Natural killer cell (primary cell): Measurements from ENCODE around the gene CCR5AS.

ENCODE experiments used
- ATAC-seq, 3 donors: fragments of 150-1000 bp in 2 of 3; fragments of 200-7000 bp in 1 of 3; cut with Tn5 transposase; 1 replicate in 1 of 3; 2 replicates in 2 of 3; pipeline ENCODE4 v1.10.0; 2021; ENCODE audit warnings: mild to moderate bottlenecking in 2 of 3, moderate library complexity in 2 of 3
- DNase-seq, 2 donors: peaks; one replicate each; pipeline versions ENCODE4 v3.0.0 to v3.0.0-alpha.2; 2013 to 2021; ENCODE audit warnings: mixed read lengths in 1 of 2
- H3K27ac ChIP-seq: one replicate; pipeline ENCODE4 v1.5.1; 2013; ENCODE audit warnings: mild to moderate bottlenecking, low read length
- H3K27me3 ChIP-seq: one replicate; pipeline ENCODE4 v1.6.1; 2013; ENCODE audit warnings: low read length; ENCODE audit not compliant: control insufficient read depth, insufficient read depth
- H3K36me3 ChIP-seq: one replicate; pipeline ENCODE4 v1.6.1; 2013; ENCODE audit warnings: low read length; ENCODE audit not compliant: control insufficient read depth, insufficient read depth
- H3K4me1 ChIP-seq: one replicate; pipeline ENCODE4 v1.6.1; 2013; ENCODE audit warnings: low read length; ENCODE audit not compliant: control insufficient read depth, insufficient read depth
- H3K4me3 ChIP-seq: one replicate; pipeline ENCODE4 v1.5.1; 2013; ENCODE audit warnings: low read length
- H3K9me3 ChIP-seq: one replicate; pipeline ENCODE4 v1.6.1; 2013; ENCODE audit warnings: low read length; ENCODE audit not compliant: control insufficient read depth, insufficient read depth
- H3K27ac Mint-ChIP-seq, 2 donors: one replicate each; pipeline ENCODE4 v1.8.0; 2022; ENCODE audit warnings: mild to moderate bottlenecking in 2 of 2, mixed read lengths in 2 of 2, moderate library complexity in 1 of 2
- H3K27me3 Mint-ChIP-seq, 2 donors: one replicate each; pipeline ENCODE4 v1.8.0; 2022; ENCODE audit warnings: low read depth in 2 of 2, mixed read lengths in 2 of 2
- H3K36me3 Mint-ChIP-seq: one replicate; pipeline ENCODE4 v1.8.0; 2022; ENCODE audit warnings: mixed read lengths
- H3K4me1 Mint-ChIP-seq, 2 donors: one replicate each; pipeline ENCODE4 v1.8.0; 2022; ENCODE audit warnings: mixed read lengths in 2 of 2
- H3K4me3 Mint-ChIP-seq: one replicate; pipeline ENCODE4 v1.8.0; 2022; ENCODE audit warnings: mild to moderate bottlenecking, moderate library complexity, mixed read lengths
- H3K9me3 Mint-ChIP-seq, 2 donors: one replicate each; pipeline ENCODE4 v1.8.0; 2022; ENCODE audit warnings: mixed read lengths in 2 of 2
- CTCF ChIP-seq: fragments of 200-600 bp; IDR thresholded peaks from one replicate; pipeline ENCODE4 v1.8.0; 2022; ENCODE audit warnings: antibody characterized with exemption
- WGBS: methylation state at CpG from one replicate; pipeline ENCODE4 v1.1.7; 2013; ENCODE audit warnings: missing lambda C conversion rate; ENCODE audit not compliant: insufficient coverage; 5-methylcytosine and 5-hydroxymethylcytosine counted together
- intact Hi-C: fragments of 100-400 bp; cut with micrococcal nuclease; formaldehyde crosslinking; loops from one replicate; pipeline ENCODE4 v1.14.2; 2022

Gene CCR5AS

DNA sequence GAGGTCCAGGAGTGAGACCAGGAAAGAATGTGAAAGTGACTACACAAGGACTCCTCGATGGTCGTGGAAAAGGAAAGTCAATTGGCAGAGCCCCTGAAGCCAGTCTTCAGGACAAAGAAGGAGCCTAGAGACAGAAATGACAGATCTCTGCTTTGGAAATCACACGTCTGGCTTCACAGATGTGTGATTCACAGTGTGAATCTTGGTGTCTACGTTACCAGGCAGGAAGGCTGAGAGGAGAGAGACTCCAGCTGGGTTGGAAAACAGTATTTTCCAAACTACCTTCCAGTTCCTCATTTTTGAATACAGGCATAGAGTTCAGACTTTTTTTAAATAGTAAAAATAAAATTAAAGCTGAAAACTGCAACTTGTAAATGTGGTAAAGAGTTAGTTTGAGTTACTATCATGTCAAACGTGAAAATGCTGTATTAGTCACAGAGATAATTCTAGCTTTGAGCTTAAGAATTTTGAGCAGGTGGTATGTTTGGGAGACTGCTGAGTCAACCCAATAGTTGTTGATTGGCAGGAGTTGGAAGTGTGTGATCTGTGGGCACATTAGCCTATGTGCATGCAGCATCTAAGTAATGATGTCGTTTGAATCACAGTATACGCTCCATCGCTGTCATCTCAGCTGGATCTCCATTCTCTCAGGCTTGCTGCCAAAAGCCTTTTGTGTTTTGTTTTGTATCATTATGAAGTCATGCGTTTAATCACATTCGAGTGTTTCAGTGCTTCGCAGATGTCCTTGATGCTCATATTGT is 47.0 kb downstream of the CCR5AS start:
- Mint-ChIP-seq H3K4me1 (peaks cover 36 to 43% of the 10 kb centered on the region in 2 donors), H3K4me3 (peak overlapping the region; percentile 26), H3K27me3 (no peaks in the 10 kb centered on the region), H3K27ac (peak overlapping the region in 1 of 2 donors; percentile 56), H3K36me3 (no peaks in the 10 kb centered on the region), H3K9me3 (no peaks in the 10 kb centered on the region)
- Histone ChIP-seq H3K36me3 (no peaks in the 10 kb centered on the region), H3K27me3 (no peaks in the 10 kb centered on the region), H3K9me3 (no peaks in the 10 kb centered on the region), H3K4me3 (no peak overlapping the region), H3K27ac (peak overlapping the region; percentile 16), H3K4me1 (peaks cover 37% of the 10 kb centered on the region)
- DNase-seq: peak in 1 of 2 donors; percentile 38
- intact Hi-C loops: no loop called here
- WGBS: 48% methylated on average over 11 of the region's 11 CpGs
- TF ChIP-seq CTCF: no peak
- peak; percentile 62 to 69 (median 62) for ATAC-seq

GRCh38 chr3:46358466-46358865 is 48.4 kb downstream of the CCR5AS start:
- peaks cover 43% of the 10 kb centered on the region for H3K4me1 ChIP-seq
- no peak overlapping the region for H3K4me3 ChIP-seq
- WGBS: 93% methylated on average over 3 of the region's 6 CpGs

DNA sequence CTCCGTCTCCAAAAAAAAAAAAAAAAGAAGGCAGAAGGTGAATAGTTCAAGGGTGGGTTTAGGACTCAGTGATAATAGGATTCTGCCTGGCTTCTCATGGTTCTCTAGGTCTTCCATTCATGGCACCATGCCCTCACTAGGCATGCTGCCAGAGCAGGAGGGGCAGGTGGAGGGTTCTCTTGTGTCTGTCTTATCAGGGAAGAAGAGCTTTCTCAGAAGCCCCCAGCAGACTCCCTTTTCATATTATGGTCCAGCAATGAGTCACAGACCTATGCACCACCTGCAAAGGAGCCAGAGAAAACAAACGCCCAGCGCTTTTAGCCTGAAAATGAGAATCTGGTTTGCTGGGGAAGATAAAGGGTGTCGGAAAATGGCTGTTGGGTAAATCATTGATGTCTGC is 50.0 kb downstream of the CCR5AS start:
- intact Hi-C loops: no loop called here
- H3K4me1 ChIP-seq: peaks cover 50% of the 10 kb centered on the region
- Mint-ChIP-seq H3K4me3 (peak overlapping the region; percentile 14), H3K4me1 (peaks cover 66 to 69% of the 10 kb centered on the region in 2 donors), H3K9me3 (no peaks in the 10 kb centered on the region), H3K36me3 (no peaks in the 10 kb centered on the region), H3K27me3 (no peaks in the 10 kb centered on the region), H3K27ac (no peak overlapping the region)
- H3K9me3 ChIP-seq: no peaks in the 10 kb centered on the region
- TF ChIP-seq CTCF: no peak
- H3K27me3 ChIP-seq: no peaks in the 10 kb centered on the region
- WGBS: 91% methylated on average over 4 of the region's 4 CpGs
- H3K36me3 ChIP-seq: no peaks in the 10 kb centered on the region
- H3K4me3 ChIP-seq: no peak overlapping the region
- no peak for ATAC-seq
- no peak for DNase-seq
- no peak overlapping the region for H3K27ac ChIP-seq

More at GRCh38 chr3:46358466-46358865, 48.4 kb downstream of the CCR5AS start:
- H3K36me3 ChIP-seq: no peaks in the 10 kb centered on the region
- H3K9me3 ChIP-seq: no peaks in the 10 kb centered on the region
- Mint-ChIP-seq H3K9me3 (no peaks in the 10 kb centered on the region), H3K36me3 (no peaks in the 10 kb centered on the region), H3K27ac (peak overlapping the region in 1 of 2 donors; percentile 35), H3K4me1 (peaks cover 51 to 55% of the 10 kb centered on the region in 2 donors), H3K27me3 (no peaks in the 10 kb centered on the region), H3K4me3 (no peak overlapping the region)
- H3K27me3 ChIP-seq: no peaks in the 10 kb centered on the region
- no peak for DNase-seq
- intact Hi-C loops: no loop called here
- no peak for TF ChIP-seq CTCF
- ATAC-seq: no peak
- H3K27ac ChIP-seq: no peak overlapping the region

DNA sequence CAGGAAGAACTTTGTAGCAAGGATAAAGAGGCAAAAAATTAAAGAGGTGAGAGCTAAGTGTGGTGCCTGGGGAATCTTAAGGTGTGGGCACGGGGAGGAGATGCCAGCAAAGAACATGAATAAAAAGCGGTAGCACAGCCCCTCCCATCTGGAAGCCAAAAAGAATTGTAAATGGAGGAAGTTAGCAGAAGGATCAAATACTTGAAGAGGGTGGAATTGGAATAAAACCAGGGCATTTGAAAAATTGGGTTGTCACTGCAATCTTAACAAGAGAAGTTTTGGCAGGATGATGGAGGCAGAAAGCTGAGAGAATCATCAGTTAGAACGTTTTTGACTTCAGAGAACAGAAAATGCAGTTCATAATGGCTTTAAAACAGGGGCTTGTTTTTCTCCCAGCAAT is 50.6 kb downstream of the CCR5AS start:
- Histone ChIP-seq H3K4me3 (peak overlapping the region; percentile 8), H3K9me3 (no peaks in the 10 kb centered on the region), H3K36me3 (no peaks in the 10 kb centered on the region), H3K27me3 (no peaks in the 10 kb centered on the region), H3K27ac (no peak overlapping the region), H3K4me1 (peaks cover 50% of the 10 kb centered on the region)
- TF ChIP-seq CTCF: no peak
- peaks cover 69% of the 10 kb centered on the region in 2 donors for H3K4me1 Mint-ChIP-seq
- H3K36me3 Mint-ChIP-seq: no peaks in the 10 kb centered on the region
- DNase-seq: no peak
- H3K9me3 Mint-ChIP-seq: no peaks in the 10 kb centered on the region
- no peaks in the 10 kb centered on the region for H3K27me3 Mint-ChIP-seq
- no peak overlapping the region for H3K4me3 Mint-ChIP-seq
- intact Hi-C loops: no loop called here
- ATAC-seq: no peak
- H3K27ac Mint-ChIP-seq: no peak overlapping the region
- WGBS: 86% methylated on average over 3 of the region's 3 CpGs
